ENCODE measurements around the gene RBM45.
"Not testable (repeated sequence)": the region's sequence is repeated elsewhere in the genome, so short reads cannot be mapped to it uniquely, and the experiment has no call there.

The RBM45 gene

DNA sequence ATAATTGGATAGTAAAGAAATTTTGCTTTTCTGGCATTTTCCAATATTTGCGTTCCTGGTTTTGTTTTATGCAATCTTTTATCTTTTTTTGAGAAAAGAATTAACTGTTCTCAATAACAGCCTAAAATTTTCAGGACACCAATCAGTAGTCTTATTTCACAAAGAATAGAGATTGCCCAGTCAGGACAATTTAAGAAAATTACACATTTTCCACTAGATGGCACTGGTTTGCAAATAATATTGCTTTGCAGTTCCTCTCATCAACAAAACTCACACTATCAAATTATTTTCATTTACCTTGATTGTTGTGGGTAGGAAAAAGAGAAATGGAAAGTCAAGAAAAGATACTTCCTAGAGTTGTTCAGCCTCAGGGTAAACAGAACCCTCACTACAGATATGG lies 2.4 kb upstream of the RBM45 start:
- DNase-seq, result no peak

- no peak for DNase-seq
Measured at GRCh38 chr2:178110681-178111080, 1.6 kb upstream of the RBM45 start.

DNA sequence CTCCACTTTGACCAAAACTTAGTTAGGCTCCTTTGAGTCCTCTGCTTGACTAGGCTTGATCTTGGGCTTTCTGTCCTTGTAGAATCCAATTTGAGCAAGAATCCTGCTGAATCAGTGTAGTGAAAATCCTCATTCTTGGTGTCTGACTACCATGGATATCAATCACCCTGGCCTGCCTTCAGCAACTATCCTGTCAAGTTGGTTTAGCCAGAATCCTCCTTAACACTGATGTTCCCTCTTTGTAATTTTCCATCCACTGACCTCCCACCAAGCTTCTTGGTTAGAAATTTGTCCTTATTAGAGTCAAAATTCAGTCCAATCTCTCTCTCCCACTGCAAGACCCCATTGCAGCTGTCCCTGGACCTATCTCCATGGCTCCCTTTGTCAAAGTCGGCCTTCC lies 494 bp upstream of the RBM45 start:
- no peak for DNase-seq

GRCh38 chr2:178114462-178114861 lies 2.2 kb downstream of the RBM45 start:
- DNase-seq, result no peak

- no peak for DNase-seq
Measured at GRCh38 chr2:178115271-178115670, 3.0 kb downstream of the RBM45 start.

GRCh38 chr2:178117725-178118124 lies 5.5 kb downstream of the RBM45 start:
- DNase-seq, result no peak

DNA sequence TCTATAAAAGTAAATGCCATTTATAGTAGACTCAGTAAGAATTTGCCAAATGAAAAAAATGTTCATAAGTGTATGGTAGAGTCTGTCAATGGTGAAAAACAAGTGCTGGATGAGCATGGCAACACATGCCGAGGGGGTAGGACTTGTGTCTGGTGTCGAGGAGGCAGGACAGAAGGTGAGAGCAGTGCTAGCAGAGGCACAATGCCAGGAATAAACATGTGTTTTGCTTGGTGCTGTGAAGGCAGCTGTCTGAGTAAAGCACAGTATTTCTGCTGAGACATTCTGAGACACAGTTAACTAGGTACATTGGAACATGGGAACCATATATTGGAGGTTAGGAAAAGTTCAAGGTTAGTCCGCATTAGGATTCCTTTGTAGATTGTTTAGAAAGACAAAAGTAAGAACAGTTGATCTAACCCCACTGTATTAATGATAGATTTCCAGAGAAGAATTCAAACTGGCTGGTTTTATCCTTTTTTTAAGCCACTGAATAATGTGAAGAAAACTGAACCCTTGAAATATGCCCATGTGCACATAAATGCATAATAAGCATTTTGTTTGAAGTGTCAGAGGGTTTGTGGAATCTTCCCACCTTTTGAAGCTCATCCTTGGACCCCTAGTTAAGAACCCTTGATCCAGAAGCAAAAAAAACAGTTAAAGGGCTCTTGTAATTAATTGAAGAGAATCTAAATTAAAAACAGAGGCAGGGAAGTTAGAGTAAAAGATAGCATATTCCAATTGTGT lies 7.1 kb downstream of the RBM45 start:
- no peak for DNase-seq

GRCh38 chr2:178123163-178123562 lies 10.9 kb downstream of the RBM45 start:
- DNase-seq, result no peak

GRCh38 chr2:178125125-178125524 lies 12.9 kb downstream of the RBM45 start:
- DNase-seq, result no peak

GRCh38 chr2:178125862-178126261 lies 13.6 kb downstream of the RBM45 start:
- DNase-seq, result no peak

DNA sequence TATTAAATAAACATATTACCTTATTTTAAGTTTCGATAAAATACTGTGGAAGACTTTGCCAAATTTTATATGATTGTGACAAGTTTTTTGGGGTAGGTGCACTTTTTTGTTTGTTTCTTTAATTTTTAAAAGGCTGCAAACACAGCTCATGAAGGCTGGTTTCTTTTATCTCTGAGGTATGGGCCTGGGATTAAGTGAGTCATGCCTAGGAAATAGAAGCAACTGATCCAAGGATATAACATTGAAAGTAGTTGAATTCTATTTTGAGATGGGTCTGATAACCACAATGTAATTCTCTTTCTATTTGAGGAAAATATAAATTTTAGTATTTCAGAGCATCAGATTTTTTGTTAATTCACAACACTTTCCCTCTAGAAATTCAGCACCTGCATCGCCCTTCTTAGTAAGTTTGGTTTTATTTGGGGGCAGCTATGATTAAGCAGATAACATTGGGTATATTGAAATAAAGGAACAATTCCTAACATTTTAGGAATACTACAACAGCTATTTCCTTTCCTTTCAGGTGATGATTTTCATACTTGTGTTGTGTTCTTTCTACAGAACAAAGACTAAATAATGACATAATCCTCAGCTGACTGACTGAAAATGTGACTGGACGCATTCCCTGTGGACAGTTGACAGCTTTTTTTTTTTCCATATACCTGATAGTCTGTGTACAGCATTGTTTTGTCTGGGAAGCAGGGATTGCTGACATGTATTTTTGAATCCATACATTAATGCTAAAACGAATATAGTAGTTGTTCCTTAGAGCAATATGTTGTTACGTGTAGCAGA lies 16.8 kb downstream of the RBM45 start:
- no peak for DNase-seq

GRCh38 chr2:178136321-178137025 lies 24.2 kb downstream of the RBM45 start:
- no peak for DNase-seq

DNA sequence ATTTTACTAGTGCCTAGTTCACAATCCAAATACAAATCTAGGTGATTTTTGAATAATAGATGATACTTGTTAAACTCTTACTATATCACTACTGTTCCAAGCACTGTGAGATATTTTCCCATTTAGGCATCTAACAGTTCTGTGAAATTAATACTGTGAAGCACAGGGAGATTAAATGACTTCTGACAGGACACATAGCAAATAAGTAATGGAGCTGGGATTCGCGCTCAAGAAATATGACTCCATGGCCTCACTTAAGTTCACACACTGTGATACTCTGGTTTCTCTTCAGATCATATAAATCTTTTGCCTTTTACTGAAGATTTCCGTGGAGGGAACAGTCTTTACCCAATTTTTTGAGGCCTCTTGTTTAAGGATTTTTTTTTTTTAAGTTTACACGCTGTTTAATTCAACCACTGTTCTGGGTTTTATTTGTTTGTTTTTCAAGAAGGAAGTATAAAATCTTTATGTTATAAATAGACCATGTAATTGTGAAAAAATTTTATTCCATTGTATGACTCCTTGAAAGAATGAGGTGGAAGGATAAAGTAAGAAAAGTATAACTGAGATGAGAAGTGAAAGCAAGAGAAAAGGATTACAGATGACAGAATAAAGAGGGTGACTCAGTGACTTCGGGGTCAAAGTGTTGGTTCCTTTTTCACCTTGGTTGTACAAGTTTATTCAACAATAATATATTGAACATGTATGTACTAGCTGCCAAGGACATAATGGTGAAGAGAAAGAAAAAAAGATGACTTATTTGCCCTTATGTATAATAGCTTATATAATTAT lies 30.2 kb downstream of the RBM45 start:
- DNase-seq, result no peak

DNA sequence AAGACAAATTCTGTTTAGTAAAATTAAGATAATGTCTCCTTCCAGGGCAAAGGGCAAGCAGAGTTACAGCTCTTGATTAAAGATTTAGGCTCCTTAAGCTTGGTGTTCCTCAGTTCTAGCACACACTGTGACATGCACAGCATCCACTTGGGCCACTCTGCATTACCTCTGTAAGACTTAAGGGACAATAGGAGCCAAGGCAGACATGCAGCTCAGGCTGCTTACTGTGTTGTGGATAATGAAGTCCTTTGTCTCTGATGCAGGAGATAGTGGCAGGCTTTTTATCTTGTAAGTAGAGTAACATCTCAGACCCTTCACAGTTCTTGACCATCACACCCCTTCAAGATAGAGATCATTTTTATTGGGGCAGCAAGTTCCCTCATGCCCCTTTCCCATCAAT lies 31.2 kb downstream of the RBM45 start:
- no peak for DNase-seq

- DNase-seq, result no peak
Measured at GRCh38 chr2:178152033-178152432, 39.8 kb downstream of the RBM45 start.

- no peak for DNase-seq
Measured at GRCh38 chr2:178152542-178152941, 40.3 kb downstream of the RBM45 start.

- DNase-seq, result no peak
Measured at GRCh38 chr2:178152977-178153376, 40.7 kb downstream of the RBM45 start.

DNA sequence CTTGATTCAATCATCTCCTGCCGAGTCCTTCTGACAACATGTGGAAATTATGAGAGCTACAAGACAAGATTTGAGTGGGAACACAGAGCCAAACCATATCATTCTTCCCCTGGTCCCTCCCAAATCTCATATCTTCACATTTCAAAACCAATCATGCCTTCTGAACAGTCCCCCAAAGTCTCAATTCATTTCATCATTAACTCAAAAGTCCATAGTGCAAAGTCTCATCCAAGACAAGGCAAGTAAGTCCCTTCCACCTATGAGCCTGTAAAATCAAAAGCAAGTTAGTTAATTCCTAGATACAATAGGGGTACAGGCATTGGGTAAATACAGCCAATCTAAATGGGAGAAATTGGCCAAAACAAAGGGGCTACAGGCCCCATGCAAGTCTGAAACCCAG lies 41.6 kb downstream of the RBM45 start:
- DNase-seq, result not testable (repeated sequence)

DNA sequence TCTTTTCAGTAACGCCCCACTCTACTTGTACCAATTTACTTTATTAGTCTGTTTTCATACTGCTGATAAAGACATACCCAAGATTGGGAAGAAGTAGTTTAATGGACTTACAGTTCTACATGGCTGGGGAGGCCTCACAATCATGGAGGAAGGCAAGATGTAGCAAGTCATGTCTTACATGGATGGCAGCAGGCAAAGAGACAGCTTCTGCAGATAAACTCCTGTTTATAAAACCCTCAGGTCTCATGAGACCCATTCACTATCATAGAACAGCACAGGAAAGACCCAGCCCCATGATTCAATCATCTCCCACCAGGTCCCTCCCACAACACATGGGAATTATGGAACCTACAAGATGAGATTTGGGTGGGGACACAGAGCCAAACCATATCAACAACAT lies 43.3 kb downstream of the RBM45 start:
- DNase-seq, result no peak

GRCh38 chr2:178157574-178157973 lies 45.3 kb downstream of the RBM45 start:
- no peak for DNase-seq

DNA sequence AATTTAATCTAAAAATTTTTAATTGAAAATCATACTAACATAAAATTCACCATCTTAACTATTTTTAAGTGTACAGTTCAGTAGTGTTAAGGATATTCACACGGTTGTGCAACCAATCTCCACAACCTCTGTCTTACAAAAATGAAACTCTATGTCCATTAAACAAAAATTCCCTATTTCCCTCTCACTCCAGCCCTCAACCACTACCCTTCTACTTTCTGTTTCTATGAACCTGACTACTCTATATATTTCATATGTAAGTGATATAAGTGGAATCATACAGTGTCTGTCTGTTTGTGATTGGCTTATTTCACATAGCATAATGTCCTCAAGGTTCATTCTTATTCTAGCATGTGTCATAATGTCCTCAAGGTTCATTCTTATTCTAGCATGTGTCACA lies 47.7 kb downstream of the RBM45 start:
- no peak for DNase-seq

DNA sequence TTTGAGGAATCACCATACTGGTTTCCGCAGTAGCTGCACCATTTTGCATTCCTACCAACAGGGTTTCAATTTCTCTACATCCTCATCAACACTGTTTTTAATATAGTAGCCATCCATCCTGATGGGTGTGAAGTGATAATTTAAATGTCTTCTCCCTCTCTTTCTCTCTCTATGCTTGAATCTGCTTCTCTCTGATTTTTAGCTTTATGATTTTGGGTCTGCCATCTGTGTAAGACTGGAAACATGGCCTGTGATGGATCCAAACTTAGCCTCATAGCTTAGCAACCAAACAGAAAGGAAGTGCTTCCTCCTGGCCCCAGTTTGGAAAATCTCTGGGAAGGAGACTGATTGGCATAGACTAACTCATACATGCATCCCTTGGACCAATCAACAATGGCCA lies 48.4 kb downstream of the RBM45 start:
- no peak for DNase-seq

GRCh38 chr2:178163395-178163794 lies 51.2 kb downstream of the RBM45 start:
- DNase-seq, result no peak

All from stimulated activated CD4-positive, alpha-beta T cell treated with anti-CD3 and anti-CD28 coated beads, Interleukin-4, amount 100 ng/mL, for 24 hours (primary cell).